Measurements from ENCODE around the gene CPSF6. TPM values are rescaled to one million over a fixed set of nuclear protein-coding genes. Genes with fewer than 3 reads are reported as not detected.

CPSF6 gene
- total RNA-seq, 1 experiment from 2014 or later, result 124 TPM

- POLR2A ChIA-PET, result no interaction called here
- TF ChIP-seq ZNF138 (CRISPR knock-in tag; conservative IDR thresholded peaks at IDR 0.05) (no peak), ATF1 (CRISPR knock-in tag; IDR thresholded peaks at IDR 0.05) (no peak), ZNF396 (CRISPR knock-in tag; IDR thresholded peaks at IDR 0.05; ENCODE audit: borderline replicate concordance) (no peak), HMGA2 (CRISPR knock-in tag; IDR thresholded peaks at IDR 0.05) (no peak), NR1H2 (CRISPR knock-in tag; IDR thresholded peaks at IDR 0.05) (no peak), GRHL2 (CRISPR knock-in tag; IDR thresholded peaks at IDR 0.05; ENCODE audit: insufficient replicate concordance, severe bottlenecking) (no peak), SP1 (CRISPR knock-in tag; conservative IDR thresholded peaks at IDR 0.05) (no peak), CBFB (CRISPR knock-in tag; IDR thresholded peaks at IDR 0.05; ENCODE audit: low read depth) (no peak), SMAD4 (CRISPR knock-in tag; IDR thresholded peaks at IDR 0.05) (no peak), NFE2L1 (CRISPR knock-in tag; IDR thresholded peaks at IDR 0.05) (no peak)
- Mint-ChIP-seq H3K36me3 (peaks cover 18% of the 10 kb centered on the region), H3K4me1 (peaks cover 21% of the 10 kb centered on the region), H3K9me3 (peaks cover 34% of the 10 kb centered on the region), H3K27ac (no peak overlapping the region), H3K27me3 (ENCODE audit: low read depth) (peaks cover 2% of the 10 kb centered on the region; the same call in 1 of the 2 replicates), H3K4me3 (no peak overlapping the region)
- CTCF ChIA-PET, result no interaction called here
- no peak for ATAC-seq
- DNase-seq (ENCODE audit: low spot score), result no peak
These were observed 82.0 kb downstream of the CPSF6 start for GRCh38 chr12:69321351-69321750.

Small RNA genes within 50 kb of the gene (microRNA-seq; reads per million reads assigned to microRNA genes)
- not detected for gene MIR1279 (ENCODE audit: borderline number of aligned reads)

Other genes with a start within 250 kb of the CPSF6 start
- 1.0 to 1.5 TPM (median 1.1 TPM) in 3 replicates for gene LYZ, start 108.8 kb downstream of the CPSF6 start, total RNA-seq (2021)
- 33.3 to 37.1 TPM (median 33.5 TPM) in 3 replicates for gene YEATS4, start 120.2 kb downstream of the CPSF6 start, total RNA-seq (2021)
- 23.7 to 26.7 TPM (median 26.1 TPM) in 3 replicates for gene FRS2, start 230.8 kb downstream of the CPSF6 start, total RNA-seq (2021)